ENCODE measurements around the gene SHLD2.
"Not testable (repeated sequence)": the region's sequence is repeated elsewhere in the genome, so short reads cannot be mapped to it uniquely, and the experiment has no call there.

SHLD2 gene

GRCh38 chr10:87222789-87223188 lies 127.8 kb downstream of the SHLD2 start:
- not testable (repeated sequence) for DNase-seq

DNA sequence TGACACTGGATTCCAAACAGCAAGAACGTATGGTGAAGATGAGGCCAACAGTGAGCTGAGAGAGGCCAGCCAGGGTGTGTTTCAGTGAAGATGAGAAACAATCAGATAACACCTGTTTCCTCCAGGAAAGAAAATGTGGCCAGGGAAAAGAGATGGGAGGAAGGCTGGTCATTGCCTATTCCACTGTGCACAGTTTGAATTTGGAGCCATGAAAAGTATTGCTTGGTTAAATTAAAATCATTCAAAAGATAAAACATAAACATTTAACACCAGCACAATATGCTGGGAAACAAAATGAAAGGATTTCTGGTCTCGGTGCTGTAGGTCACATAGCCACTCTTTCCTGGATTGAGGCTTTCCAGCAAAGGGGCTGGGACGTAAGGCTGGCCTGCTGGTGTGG lies 130.1 kb downstream of the SHLD2 start, which contains the start of gene NUTM2A:
NUTM2A (plus strand) TSS at position 301 of the 400 bp plus-strand sequence. CDS start 383 bp downstream, outside the sequence.
- DNase-seq = not testable (repeated sequence)

DNA sequence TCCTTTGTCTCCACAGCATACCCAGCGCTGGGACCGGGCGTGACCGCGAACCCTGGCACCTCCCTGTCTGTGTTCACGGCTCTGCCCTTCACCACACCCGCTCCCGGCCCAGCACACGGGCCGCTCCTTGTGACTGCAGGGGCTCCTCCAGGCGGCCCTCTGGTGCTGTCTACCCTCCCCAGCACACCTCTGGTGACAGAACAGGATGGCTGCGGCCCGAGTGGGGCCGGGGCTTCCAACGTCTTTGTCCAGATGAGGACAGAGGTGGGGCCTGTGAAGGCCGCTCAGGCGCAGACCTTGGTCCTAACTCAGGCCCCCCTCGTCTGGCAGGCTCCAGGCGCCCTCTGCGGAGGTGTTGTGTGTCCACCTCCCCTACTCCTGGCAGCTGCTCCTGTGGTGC lies 133.2 kb downstream of the SHLD2 start:
- DNase-seq = not testable (repeated sequence)

- DNase-seq = not testable (repeated sequence)
These were observed 134.2 kb downstream of the SHLD2 start for GRCh38 chr10:87229211-87229610.

DNA sequence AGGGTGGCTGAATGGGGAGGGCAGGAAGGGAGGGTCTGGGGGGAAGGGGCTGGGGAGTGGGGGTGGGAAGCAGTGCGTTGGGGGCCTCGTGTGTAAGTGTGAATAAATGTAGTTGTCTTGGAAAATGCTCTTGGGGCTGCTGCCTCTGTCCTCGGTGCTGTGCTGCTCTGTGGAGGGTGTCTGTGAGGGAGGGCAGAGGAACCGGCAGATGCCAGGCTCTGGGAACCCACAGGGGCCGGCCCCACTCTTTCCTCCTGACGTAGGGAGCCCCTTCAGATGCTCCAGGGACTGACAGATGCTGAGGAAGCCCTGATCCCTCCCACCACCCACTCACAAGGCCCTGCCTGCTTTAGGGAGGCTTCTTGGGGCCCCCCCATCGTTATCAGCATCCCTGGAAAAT lies 139.8 kb downstream of the SHLD2 start:
- not testable (repeated sequence) for DNase-seq

GRCh38 chr10:87237244-87237643 lies 142.2 kb downstream of the SHLD2 start:
- DNase-seq = not testable (repeated sequence)

DNA sequence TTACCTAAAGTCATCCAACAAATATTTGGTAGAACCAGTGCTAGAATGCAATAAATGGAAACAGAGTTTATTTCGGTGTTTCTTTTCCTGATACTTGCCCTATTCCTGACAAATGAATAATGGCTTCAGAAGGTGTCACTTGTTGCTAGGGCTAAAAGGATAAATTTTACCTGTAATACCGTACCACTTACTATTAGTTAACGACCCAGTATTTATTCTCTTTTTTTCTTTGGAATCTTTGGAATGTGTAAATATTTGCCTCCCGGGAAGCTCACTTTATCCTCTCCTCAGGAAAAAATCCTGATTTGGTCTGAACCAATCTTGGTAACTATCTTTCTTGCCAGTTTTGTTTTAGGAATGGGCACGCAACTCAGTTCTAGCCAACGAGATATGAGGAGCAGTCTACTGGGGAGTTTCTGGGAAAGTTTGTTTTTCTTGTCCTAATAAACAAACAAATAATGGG lies 144.4 kb downstream of the SHLD2 start:
- DNase-seq = not testable (repeated sequence)
